Fibroblast of lung (primary cell): Measurements from ENCODE around the gene CACNA1E. TPM values are rescaled to one million over a fixed set of nuclear protein-coding genes. Genes with fewer than 3 reads are reported as not detected.

Experiments
- DNase-seq, 2 donors: peaks; one replicate each; pipeline versions ENCODE4 v3.0.0 to v3.0.0-alpha.2; 2010; ENCODE audit warnings: low read depth in 2 of 2
- H2AFZ ChIP-seq: 2 replicates; pipeline ENCODE4 v1.5.1; 2012; ENCODE audit warnings: low read length, control low read depth, inconsistent platforms
- H3K27ac ChIP-seq: 2 replicates; pipeline ENCODE4 v1.5.1; 2011; ENCODE audit warnings: low read length, control low read depth; ENCODE audit not compliant: insufficient read depth
- H3K27me3 ChIP-seq: 2 replicates; pipeline ENCODE4 v1.5.1; 2011; ENCODE audit warnings: mild to moderate bottlenecking, low read length; ENCODE audit not compliant: control insufficient read depth, insufficient read depth
- H3K36me3 ChIP-seq: 2 replicates; pipeline ENCODE4 v1.5.1; 2011; ENCODE audit warnings: low read length; ENCODE audit not compliant: control insufficient read depth, insufficient read depth
- H3K4me1 ChIP-seq: 2 replicates; pipeline ENCODE4 v1.5.1; 2011; ENCODE audit warnings: low read length; ENCODE audit not compliant: control insufficient read depth, insufficient read depth; ENCODE audit errors: extremely low read depth
- H3K4me2 ChIP-seq: 2 replicates; pipeline ENCODE4 v1.5.1; 2011; ENCODE audit warnings: low read length, control low read depth; ENCODE audit not compliant: insufficient read depth; ENCODE audit errors: extremely low read depth
- H3K4me3 ChIP-seq, 4 experiments: fragments of 200-600 bp in 1 of 4; sonication (generic) in 1 of 4; replicated peaks in 1 of 4; 2 replicates each; pipeline ENCODE4 v1.5.1; 2011 to 2016; ENCODE audit warnings: low read length in 4 of 4, low read depth in 3 of 4, mild to moderate bottlenecking in 3 of 4, control low read depth in 2 of 4, inconsistent platforms in 1 of 4, mixed read lengths in 1 of 4; ENCODE audit not compliant: insufficient read depth in 1 of 4; ENCODE audit errors: control extremely low read depth in 1 of 4
- H3K79me2 ChIP-seq: 2 replicates; pipeline ENCODE4 v1.5.1; 2012; ENCODE audit warnings: mild to moderate bottlenecking, low read length, inconsistent platforms; ENCODE audit not compliant: control insufficient read depth, insufficient read depth
- H3K9ac ChIP-seq: 2 replicates; pipeline ENCODE4 v1.5.1; 2011; ENCODE audit warnings: mild to moderate bottlenecking, low read length, control low read depth; ENCODE audit not compliant: insufficient read depth
- H3K9me3 ChIP-seq: 2 replicates; pipeline ENCODE4 v1.5.1; 2012; ENCODE audit warnings: low read depth, low read length; ENCODE audit not compliant: control insufficient read depth, insufficient read depth
- H4K20me1 ChIP-seq: 2 replicates; pipeline ENCODE4 v1.5.1; 2011; ENCODE audit warnings: low read length; ENCODE audit not compliant: control insufficient read depth, insufficient read depth; ENCODE audit errors: extremely low read depth
- EZH2 ChIP-seq: IDR thresholded peaks from 2 replicates; pipeline ENCODE4 v1.5.1; 2012; ENCODE audit warnings: low read length, control low read depth, mild to moderate bottlenecking; ENCODE audit errors: missing control alignments
- polyA plus RNA-seq, 2 donors: library from polyadenylated mRNA; depleted of rRNA in 1 of 2; stranded (reverse) in 1 of 2; unstranded in 1 of 2; fragments of >200 nt; gene quantifications; 2 replicates each; pipeline ENCODE4 v1.2.1, GENCODE V29; 2011 to 2012; ENCODE audit warnings: missing spikeins in 1 of 2
- total RNA-seq: library from RNA; depleted of rRNA; stranded (reverse); fragments of >200 nt; gene quantifications from 2 replicates; pipeline ENCODE4 v1.2.1, GENCODE V29; 2014
- TF ChIP-seq, protein P1 (sequence below), 2 donors: IDR thresholded peaks in 1 of 2; conservative IDR thresholded peaks in 1 of 2; 1 replicate in 1 of 2; 2 replicates in 1 of 2; pipeline ENCODE4 v1.5.1; 2011 to 2012; ENCODE audit warnings: low read length in 2 of 2, control low read depth in 1 of 2, inconsistent platforms in 1 of 2, low read depth in 1 of 2, mild to moderate bottlenecking in 1 of 2

CACNA1E gene
- total and polyA plus RNA-seq, 2 donors (not counting 1 experiment from before 2014, with no cell fraction given), result 0.01 TPM; not detected in 1

DNA sequence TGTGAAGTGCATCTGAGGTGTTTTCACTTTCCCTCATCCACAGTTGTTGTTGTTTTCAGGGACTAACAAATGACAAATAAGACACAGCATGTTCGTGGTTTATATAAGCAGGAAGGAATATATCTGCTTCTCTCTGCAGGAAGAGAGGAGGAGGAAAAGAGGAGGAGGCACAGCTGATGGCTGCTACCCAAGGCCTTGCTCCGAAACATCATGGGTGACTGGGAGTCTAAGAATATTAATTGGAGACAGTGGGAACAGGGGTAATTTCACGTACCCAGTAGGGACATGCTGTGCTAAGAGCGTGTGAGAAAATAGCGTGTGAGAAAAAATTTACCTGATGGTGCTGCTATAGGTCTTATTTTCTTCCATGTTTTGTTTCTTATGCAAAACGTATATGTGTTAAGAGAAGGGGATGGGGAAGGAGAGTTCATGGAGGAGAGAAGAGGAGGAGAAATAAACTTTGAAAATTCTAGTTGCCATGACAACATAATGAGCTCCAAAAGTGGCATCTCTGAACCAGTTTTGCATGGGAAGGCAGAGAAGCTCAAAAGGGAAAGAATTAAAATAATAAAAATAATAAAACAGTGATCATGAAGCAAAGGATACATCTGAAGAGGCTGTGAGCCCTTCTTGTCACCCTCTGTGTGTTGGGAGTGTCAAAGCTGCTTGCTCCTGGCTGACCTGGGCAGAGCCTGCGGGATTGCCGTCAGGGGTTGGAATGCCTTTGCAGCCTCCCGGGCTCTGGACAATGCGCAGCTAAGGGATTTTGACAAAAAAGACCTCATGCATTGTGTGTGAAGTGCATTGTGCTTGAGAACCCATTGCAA, 192.0 kb downstream of the CACNA1E start:
- Histone ChIP-seq H2AFZ (no peak overlapping the region), H3K4me3 (no peak overlapping the region), H3K36me3 (no peaks in the 10 kb centered on the region), H3K4me1 (no peaks in the 10 kb centered on the region), H3K79me2 (no peaks in the 10 kb centered on the region), H3K27me3 (no peaks in the 10 kb centered on the region), H3K4me2 (no peak overlapping the region), H3K9me3 (no peaks in the 10 kb centered on the region), H3K27ac (no peak overlapping the region), H4K20me1 (no peaks in the 10 kb centered on the region), H3K9ac (no peak overlapping the region)
- DNase-seq, result no peak
- TF ChIP-seq EZH2, result no peak
- TF ChIP-seq, protein P1, sequence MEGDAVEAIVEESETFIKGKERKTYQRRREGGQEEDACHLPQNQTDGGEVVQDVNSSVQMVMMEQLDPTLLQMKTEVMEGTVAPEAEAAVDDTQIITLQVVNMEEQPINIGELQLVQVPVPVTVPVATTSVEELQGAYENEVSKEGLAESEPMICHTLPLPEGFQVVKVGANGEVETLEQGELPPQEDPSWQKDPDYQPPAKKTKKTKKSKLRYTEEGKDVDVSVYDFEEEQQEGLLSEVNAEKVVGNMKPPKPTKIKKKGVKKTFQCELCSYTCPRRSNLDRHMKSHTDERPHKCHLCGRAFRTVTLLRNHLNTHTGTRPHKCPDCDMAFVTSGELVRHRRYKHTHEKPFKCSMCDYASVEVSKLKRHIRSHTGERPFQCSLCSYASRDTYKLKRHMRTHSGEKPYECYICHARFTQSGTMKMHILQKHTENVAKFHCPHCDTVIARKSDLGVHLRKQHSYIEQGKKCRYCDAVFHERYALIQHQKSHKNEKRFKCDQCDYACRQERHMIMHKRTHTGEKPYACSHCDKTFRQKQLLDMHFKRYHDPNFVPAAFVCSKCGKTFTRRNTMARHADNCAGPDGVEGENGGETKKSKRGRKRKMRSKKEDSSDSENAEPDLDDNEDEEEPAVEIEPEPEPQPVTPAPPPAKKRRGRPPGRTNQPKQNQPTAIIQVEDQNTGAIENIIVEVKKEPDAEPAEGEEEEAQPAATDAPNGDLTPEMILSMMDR (conservative IDR thresholded peaks at IDR 0.05 in 1 of 2, IDR thresholded peaks at IDR 0.05 in 1 of 2; ENCODE audit: low read depth in 1 of 2, low read length in 2 of 2), result no peak

DNA sequence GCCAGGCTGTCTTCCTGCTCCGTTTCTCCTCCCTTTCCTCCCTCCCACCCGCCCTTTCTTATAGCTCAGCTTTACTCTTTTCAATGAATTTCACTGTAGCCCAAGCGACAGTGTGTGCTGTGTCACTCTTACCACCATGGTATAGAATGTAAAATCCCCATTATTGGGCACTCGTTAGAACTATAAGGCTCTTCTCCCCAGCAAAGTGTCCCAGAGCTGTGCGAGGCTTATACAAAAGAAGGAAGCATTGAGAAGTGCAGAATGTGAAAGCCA, 192.5 kb downstream of the CACNA1E start:
- no peak overlapping the region for H2AFZ ChIP-seq
- H3K4me1 ChIP-seq, result no peaks in the 10 kb centered on the region
- no peaks in the 10 kb centered on the region for H3K36me3 ChIP-seq
- H3K79me2 ChIP-seq, result no peaks in the 10 kb centered on the region
- H3K4me3 ChIP-seq, result no peak overlapping the region
- TF ChIP-seq EZH2, result no peak
- TF ChIP-seq, protein P1 (conservative IDR thresholded peaks at IDR 0.05 in 1 of 2, IDR thresholded peaks at IDR 0.05 in 1 of 2; ENCODE audit: low read depth in 1 of 2, low read length in 2 of 2), result no peak
- no peak overlapping the region for H3K9ac ChIP-seq
- H3K27me3 ChIP-seq, result no peaks in the 10 kb centered on the region
- no peaks in the 10 kb centered on the region for H3K9me3 ChIP-seq
- H3K4me2 ChIP-seq, result no peak overlapping the region
- no peak for DNase-seq
- H3K27ac ChIP-seq, result no peak overlapping the region
- no peaks in the 10 kb centered on the region for H4K20me1 ChIP-seq

DNA sequence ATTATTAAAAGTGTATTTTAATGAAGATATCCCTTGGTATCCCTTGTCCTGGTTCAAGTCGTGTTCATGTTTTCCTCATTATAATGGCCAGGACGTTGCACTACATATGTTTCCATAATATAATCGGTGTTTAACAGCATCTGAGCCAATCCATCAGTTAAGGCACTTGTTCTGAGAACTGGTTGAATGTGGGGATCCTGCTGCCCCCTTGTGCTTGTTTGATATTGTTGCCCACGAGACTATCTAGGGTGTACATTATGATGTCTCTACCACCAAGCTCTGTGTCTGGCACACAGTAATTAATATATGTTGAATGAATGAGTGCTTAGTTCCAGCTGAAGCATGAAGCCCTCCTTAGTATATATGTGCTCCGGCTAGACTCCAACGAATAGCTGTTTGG, 193.0 kb downstream of the CACNA1E start:
- DNase-seq, result peak; percentile 17 to 23
- no peaks in the 10 kb centered on the region for H3K79me2 ChIP-seq
- no peak for TF ChIP-seq EZH2
- TF ChIP-seq, protein P1 (conservative IDR thresholded peaks at IDR 0.05 in 1 of 2, IDR thresholded peaks at IDR 0.05 in 1 of 2; ENCODE audit: low read depth in 1 of 2, low read length in 2 of 2), result peak; percentile 23 to 44
- no peaks in the 10 kb centered on the region for H3K4me1 ChIP-seq
- H3K36me3 ChIP-seq, result no peaks in the 10 kb centered on the region
- no peak overlapping the region for H3K4me2 ChIP-seq
- H3K9me3 ChIP-seq, result no peaks in the 10 kb centered on the region
- H3K4me3 ChIP-seq, result no peak overlapping the region
- no peak overlapping the region for H2AFZ ChIP-seq
- H3K9ac ChIP-seq, result no peak overlapping the region
- no peak overlapping the region for H3K27ac ChIP-seq
- H3K27me3 ChIP-seq, result no peaks in the 10 kb centered on the region
- H4K20me1 ChIP-seq, result no peaks in the 10 kb centered on the region
